Keratinocyte (primary cell): Measurements from ENCODE around the gene ST3GAL2. TPM values are rescaled to one million over a fixed set of nuclear protein-coding genes. Genes with fewer than 3 reads are reported as not detected.

ENCODE experiments used
- DNase-seq: peaks from one replicate; pipeline ENCODE4 v3.0.0-alpha.2; 2011; ENCODE audit warnings: low read depth, missing footprints, low spot score
- FAIRE-seq: peaks from 2 replicates; lab custom pipeline; 2011; peaks lifted over from hg19 to GRCh38; lab: Jason Lieb, UNC
- H2AFZ ChIP-seq: 2 replicates; pipeline ENCODE4 v1.6.0; 2012; ENCODE audit warnings: low read length, control low read depth, inconsistent platforms; ENCODE audit not compliant: control insufficient read depth
- H3K27ac ChIP-seq: 2 replicates; pipeline ENCODE4 v1.5.1; 2011; ENCODE audit warnings: low read length; ENCODE audit not compliant: control insufficient read depth, insufficient read depth
- H3K27me3 ChIP-seq: 3 replicates; pipeline ENCODE4 v1.6.0; 2011; ENCODE audit warnings: low read length; ENCODE audit not compliant: control insufficient read depth, insufficient read depth; ENCODE audit errors: extremely low read depth
- H3K36me3 ChIP-seq, 2 experiments: 2 replicates in 1 of 2; 3 replicates in 1 of 2; pipeline ENCODE4 v1.5.1; 2011; ENCODE audit warnings: low read length in 2 of 2, mild to moderate bottlenecking in 1 of 2; ENCODE audit not compliant: control insufficient read depth in 2 of 2, insufficient read depth in 2 of 2; ENCODE audit errors: extremely low read depth in 1 of 2
- H3K4me1 ChIP-seq: 3 replicates; pipeline ENCODE4 v1.5.1; 2011; ENCODE audit warnings: low read length; ENCODE audit not compliant: control insufficient read depth, insufficient read depth; ENCODE audit errors: extremely low read depth
- H3K4me2 ChIP-seq: 3 replicates; pipeline ENCODE4 v1.6.0; 2011; ENCODE audit warnings: low read depth, low read length; ENCODE audit not compliant: control insufficient read depth, insufficient read depth; ENCODE audit errors: extremely low read depth
- H3K4me3 ChIP-seq, 3 experiments: fragments of 200-600 bp in 1 of 3; sonication (generic) in 1 of 3; 2 replicates in 2 of 3; 3 replicates in 1 of 3; pipeline ENCODE4 v1.5.1; 2011 to 2016; ENCODE audit warnings: low read length in 3 of 3, mild to moderate bottlenecking in 3 of 3, control low read depth in 2 of 3, inconsistent platforms in 1 of 3, low read depth in 1 of 3, mixed read lengths in 1 of 3, mixed run types in 1 of 3, moderate library complexity in 1 of 3; ENCODE audit not compliant: control insufficient read depth in 2 of 3, insufficient read depth in 2 of 3; ENCODE audit errors: extremely low read depth in 1 of 3
- H3K79me2 ChIP-seq: 2 replicates; pipeline ENCODE4 v1.6.0; 2012; ENCODE audit warnings: low read length; ENCODE audit not compliant: control insufficient read depth, insufficient read depth
- H3K9ac ChIP-seq: 3 replicates; pipeline ENCODE4 v1.6.0; 2011; ENCODE audit warnings: low read length; ENCODE audit not compliant: control insufficient read depth, insufficient read depth; ENCODE audit errors: extremely low read depth
- H3K9me1 ChIP-seq: 3 replicates; pipeline ENCODE4 v1.6.0; 2011; ENCODE audit warnings: low read length; ENCODE audit not compliant: control insufficient read depth, insufficient read depth; ENCODE audit errors: extremely low read depth
- H3K9me3 ChIP-seq: 2 replicates; pipeline ENCODE4 v1.5.1; 2012; ENCODE audit warnings: low read depth, low read length; ENCODE audit not compliant: control insufficient read depth
- H4K20me1 ChIP-seq: 3 replicates; pipeline ENCODE4 v1.6.0; 2011; ENCODE audit warnings: low read length; ENCODE audit not compliant: control insufficient read depth, insufficient read depth; ENCODE audit errors: extremely low read depth
- EZH2 ChIP-seq: IDR thresholded peaks from one replicate; pipeline ENCODE4 v1.6.1; 2012; ENCODE audit warnings: inconsistent platforms, mild to moderate bottlenecking, low read length, moderate library complexity
- dilution Hi-C: fragments of 300-500 bp; cut with MboI; formaldehyde crosslinking; loops from one replicate; pipeline ENCODE4 v1.7.0; 2020; ENCODE audit warnings: low sequenced_read_pairs; ENCODE audit not compliant: extremely low pct_ligation_motif_present
- polyA plus RNA-seq, 5 experiments: library from polyadenylated mRNA; depleted of rRNA in 3 of 5; stranded (reverse) in 3 of 5; stranded (forward) in 1 of 5; unstranded in 1 of 5; fragments of >200 nt; gene quantifications; 1 replicate in 1 of 5; 2 replicates in 3 of 5; 3 replicates in 1 of 5; pipeline versions ENCODE4 v1.2.1 to v1.2.3, GENCODE V29; 2011 to 2012; ENCODE audit warnings: missing spikeins in 2 of 5, low read depth in 1 of 5, low replicate concordance in 1 of 5
- TF ChIP-seq, protein P1 (sequence below), 3 experiments: IDR thresholded peaks in 1 of 3; conservative IDR thresholded peaks in 1 of 3; optimal IDR thresholded peaks in 1 of 3; 2 replicates in 2 of 3; 3 replicates in 1 of 3; pipeline versions ENCODE3 to v1.5.1; 2011; ENCODE audit warnings: low read length in 3 of 3, mild to moderate bottlenecking in 3 of 3, moderate library complexity in 2 of 3, control low read depth in 1 of 3, inconsistent platforms in 1 of 3; ENCODE audit not compliant: insufficient read depth in 2 of 3; ENCODE audit errors: extremely low read depth in 1 of 3

ST3GAL2 gene
- polyA plus RNA-seq, 1 donor (not counting 4 experiments of a cell fraction or from before 2014, with no cell fraction given): 4.0 TPM

DNA sequence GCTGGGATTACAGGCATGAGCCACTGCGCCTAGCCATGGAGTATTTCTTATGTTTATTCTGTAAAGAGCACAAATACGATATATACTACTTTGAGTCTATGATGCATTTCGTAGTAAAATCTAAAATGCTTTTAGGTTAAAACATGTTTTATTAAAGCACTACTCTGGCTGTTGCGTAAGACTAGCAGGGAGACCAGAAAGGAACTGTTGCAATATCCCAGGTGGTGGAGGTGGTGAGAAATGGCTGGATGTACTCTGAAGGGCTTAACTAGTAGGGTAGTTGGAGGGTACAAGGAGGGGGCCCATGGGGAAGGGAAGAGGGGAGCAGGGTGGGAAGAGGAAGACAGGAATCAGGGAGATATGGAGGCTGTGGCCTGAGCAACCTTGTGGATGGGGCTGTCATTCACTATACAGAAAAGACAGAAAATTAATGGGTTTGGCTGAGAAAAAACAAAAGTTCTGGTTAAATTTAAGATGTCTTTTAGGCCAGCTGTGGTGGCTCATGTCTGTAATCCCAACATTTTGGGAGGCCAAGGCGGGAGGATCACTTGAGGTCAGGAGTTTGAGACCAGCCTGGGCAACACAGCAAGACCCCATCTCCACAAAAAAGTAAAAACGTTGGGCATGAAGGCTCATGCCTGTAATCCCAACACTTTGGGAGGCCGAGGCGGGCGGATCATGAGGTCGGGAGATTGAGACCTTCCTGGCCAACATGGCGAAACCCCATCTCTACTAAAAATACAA, 35.8 kb downstream of the ST3GAL2 start:
- no peaks in the 10 kb centered on the region for H3K9me3 ChIP-seq
- no peak for TF ChIP-seq EZH2
- TF ChIP-seq, protein P1, sequence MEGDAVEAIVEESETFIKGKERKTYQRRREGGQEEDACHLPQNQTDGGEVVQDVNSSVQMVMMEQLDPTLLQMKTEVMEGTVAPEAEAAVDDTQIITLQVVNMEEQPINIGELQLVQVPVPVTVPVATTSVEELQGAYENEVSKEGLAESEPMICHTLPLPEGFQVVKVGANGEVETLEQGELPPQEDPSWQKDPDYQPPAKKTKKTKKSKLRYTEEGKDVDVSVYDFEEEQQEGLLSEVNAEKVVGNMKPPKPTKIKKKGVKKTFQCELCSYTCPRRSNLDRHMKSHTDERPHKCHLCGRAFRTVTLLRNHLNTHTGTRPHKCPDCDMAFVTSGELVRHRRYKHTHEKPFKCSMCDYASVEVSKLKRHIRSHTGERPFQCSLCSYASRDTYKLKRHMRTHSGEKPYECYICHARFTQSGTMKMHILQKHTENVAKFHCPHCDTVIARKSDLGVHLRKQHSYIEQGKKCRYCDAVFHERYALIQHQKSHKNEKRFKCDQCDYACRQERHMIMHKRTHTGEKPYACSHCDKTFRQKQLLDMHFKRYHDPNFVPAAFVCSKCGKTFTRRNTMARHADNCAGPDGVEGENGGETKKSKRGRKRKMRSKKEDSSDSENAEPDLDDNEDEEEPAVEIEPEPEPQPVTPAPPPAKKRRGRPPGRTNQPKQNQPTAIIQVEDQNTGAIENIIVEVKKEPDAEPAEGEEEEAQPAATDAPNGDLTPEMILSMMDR (optimal IDR thresholded peaks at IDR 0.05 in 1 of 3, IDR thresholded peaks at IDR 0.05 in 1 of 3, conservative IDR thresholded peaks at IDR 0.05 in 1 of 3; ENCODE audit: extremely low read depth in 1 of 3, insufficient read depth in 2 of 3, low read length in 3 of 3): no peak
- no peaks in the 10 kb centered on the region for H3K27me3 ChIP-seq
- peaks cover 19% of the 10 kb centered on the region for H3K4me1 ChIP-seq
- H3K9ac ChIP-seq: no peak overlapping the region
- no peak for FAIRE-seq
- H3K4me2 ChIP-seq: no peak overlapping the region
- no peak overlapping the region for H2AFZ ChIP-seq
- no peaks in the 10 kb centered on the region for H3K36me3 ChIP-seq
- no peak for DNase-seq
- no peaks in the 10 kb centered on the region for H3K9me1 ChIP-seq
- H3K79me2 ChIP-seq: no peaks in the 10 kb centered on the region
- H4K20me1 ChIP-seq: no peaks in the 10 kb centered on the region
- dilution Hi-C loops: no loop called here
- no peak overlapping the region for H3K4me3 ChIP-seq
- H3K27ac ChIP-seq: no peak overlapping the region

DNA sequence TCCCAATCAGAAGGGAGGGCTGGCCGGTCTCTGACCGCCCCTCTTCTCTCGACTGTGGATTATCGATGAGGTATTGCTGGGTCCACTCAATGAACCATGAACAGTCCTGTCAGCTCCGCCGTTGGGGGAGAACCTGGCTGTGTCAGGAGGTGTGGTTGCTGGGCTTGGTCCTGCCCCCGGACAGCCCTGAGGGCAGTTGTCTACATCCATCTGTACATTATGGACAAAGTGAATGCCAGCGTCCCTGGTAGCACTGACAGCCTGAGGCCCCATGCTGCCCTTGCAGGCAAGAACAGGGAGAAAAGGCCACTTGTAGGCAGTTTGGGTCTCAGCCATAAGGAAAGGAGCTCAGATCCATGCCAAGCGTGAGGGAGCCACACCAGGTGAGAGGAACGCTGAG, 38.9 kb downstream of the ST3GAL2 start:
- Histone ChIP-seq H3K79me2 (no peaks in the 10 kb centered on the region), H3K27me3 (no peaks in the 10 kb centered on the region), H3K4me1 (peaks cover 17% of the 10 kb centered on the region), H3K4me3 (no peak overlapping the region), H3K4me2 (no peak overlapping the region), H4K20me1 (no peaks in the 10 kb centered on the region), H2AFZ (no peak overlapping the region), H3K9me1 (no peaks in the 10 kb centered on the region), H3K27ac (no peak overlapping the region), H3K9ac (no peak overlapping the region), H3K9me3 (no peaks in the 10 kb centered on the region), H3K36me3 (no peaks in the 10 kb centered on the region)
- FAIRE-seq: no peak
- DNase-seq: no peak
- dilution Hi-C loops: no loop called here
- TF ChIP-seq, protein P1 (optimal IDR thresholded peaks at IDR 0.05 in 1 of 3, IDR thresholded peaks at IDR 0.05 in 1 of 3, conservative IDR thresholded peaks at IDR 0.05 in 1 of 3; ENCODE audit: extremely low read depth in 1 of 3, insufficient read depth in 2 of 3, low read length in 3 of 3): no peak
- no peak for TF ChIP-seq EZH2
